Fibroblast of upper back skin (primary cell): ENCODE results near the gene ABCD1.
"Not testable (repeated sequence)": the region's sequence is repeated elsewhere in the genome, so short reads cannot be mapped to it uniquely, and the experiment has no call there.

ENCODE experiments used
- DNase-seq: peaks from one replicate; pipeline ENCODE4 v3.0.0-alpha.2; 2013

Gene ABCD1

GRCh38 chrX:153724252-153725038 is at the start of gene ABCD1, which contains the start of gene BCAP31:
Gene ABCD1 (plus strand): TSS chrX:153724856. CDS start chrX:153725267, 411 bp downstream.
Gene BCAP31 (minus strand): TSS chrX:153724387. CDS start chrX:153723244, 1,143 bp downstream.
- DNase-seq: peak; percentile 83

DNA sequence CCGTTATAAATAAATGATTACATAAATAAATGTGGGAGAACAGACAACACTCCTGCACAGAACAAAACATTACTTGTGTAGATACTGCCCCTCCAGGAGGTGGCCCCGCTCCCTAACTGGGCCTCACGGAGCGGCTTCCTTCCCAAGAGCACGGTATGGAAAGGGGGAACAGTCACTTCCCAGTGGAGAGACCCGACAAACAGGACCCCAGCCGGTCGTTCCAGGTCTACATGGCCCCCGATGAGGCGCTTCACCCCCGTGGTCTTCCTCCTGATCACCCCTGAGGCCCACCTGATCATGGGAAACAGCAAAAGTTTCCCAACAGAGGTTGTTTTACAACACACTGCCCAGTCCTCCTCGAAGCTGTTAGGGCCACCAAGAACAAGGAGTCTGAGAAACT is 43.5 kb upstream of the ABCD1 start:
- no peak for DNase-seq

GRCh38 chrX:153683486-153683885 is 41.2 kb upstream of the ABCD1 start:
- DNase-seq: not testable (repeated sequence)

DNA sequence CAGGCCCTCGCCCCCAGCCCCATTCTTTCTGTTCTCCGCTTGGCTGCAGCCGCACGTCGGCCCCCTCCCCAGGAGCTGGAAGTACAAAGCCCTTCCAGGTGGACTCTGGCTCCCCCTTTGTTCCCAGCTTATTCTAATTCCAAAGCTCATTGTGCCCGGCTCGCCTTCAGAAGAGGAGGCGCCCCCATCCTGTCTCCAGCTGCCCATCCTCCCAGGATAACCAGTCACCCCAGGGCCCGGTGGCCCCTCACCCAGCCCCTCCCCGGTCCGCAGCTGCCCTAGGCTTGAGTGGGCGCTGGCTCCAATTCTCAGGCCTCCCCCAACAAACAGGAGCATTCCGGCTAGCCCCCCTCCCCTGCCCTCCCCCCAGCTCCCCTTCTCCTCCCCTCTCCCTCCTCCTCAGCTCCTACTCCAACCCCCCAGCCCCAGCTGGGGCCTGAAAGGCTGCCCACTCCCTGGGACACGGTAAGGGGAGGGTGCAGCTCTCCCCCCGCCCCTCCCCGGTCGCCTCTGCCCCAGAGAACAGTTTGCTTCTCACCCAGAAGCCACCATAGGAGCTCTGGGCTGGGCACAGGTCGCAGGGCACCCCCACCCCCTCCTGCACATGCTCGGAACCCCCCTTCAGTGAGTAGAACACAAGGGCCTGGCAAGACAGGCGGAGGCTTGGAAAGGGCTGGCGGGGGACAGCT is 40.0 kb upstream of the ABCD1 start:
- DNase-seq: no peak

- DNase-seq: no peak
Measured at GRCh38 chrX:153685156-153685536, 39.5 kb upstream of the ABCD1 start.

GRCh38 chrX:153685751-153686696 is 38.6 kb upstream of the ABCD1 start:
- DNase-seq: no peak

GRCh38 chrX:153686711-153687110 is 37.9 kb upstream of the ABCD1 start:
- no peak for DNase-seq

- DNase-seq: peak; percentile 61
Measured at GRCh38 chrX:153687121-153688039, 37.3 kb upstream of the ABCD1 start, which contains the start of gene SLC6A8. Gene SLC6A8 (plus strand): TSS chrX:153687926. CDS start chrX:153688575, 649 bp downstream.

GRCh38 chrX:153688071-153688470 is 36.6 kb upstream of the ABCD1 start:
- no peak for DNase-seq

DNA sequence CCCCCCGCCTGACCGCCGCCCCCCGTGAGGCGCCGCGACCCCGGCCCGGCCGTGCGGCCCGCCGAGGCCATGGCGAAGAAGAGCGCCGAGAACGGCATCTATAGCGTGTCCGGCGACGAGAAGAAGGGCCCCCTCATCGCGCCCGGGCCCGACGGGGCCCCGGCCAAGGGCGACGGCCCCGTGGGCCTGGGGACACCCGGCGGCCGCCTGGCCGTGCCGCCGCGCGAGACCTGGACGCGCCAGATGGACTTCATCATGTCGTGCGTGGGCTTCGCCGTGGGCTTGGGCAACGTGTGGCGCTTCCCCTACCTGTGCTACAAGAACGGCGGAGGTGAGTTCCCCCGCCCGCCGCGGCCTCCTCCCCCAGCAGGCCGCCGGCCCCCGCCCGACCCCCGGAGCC is 36.1 kb upstream of the ABCD1 start:
- DNase-seq: no peak

- DNase-seq: no peak
Measured at GRCh38 chrX:153688911-153689590, 35.6 kb upstream of the ABCD1 start.

- no peak for DNase-seq
Measured at GRCh38 chrX:153689654-153690465, 34.8 kb upstream of the ABCD1 start.

DNA sequence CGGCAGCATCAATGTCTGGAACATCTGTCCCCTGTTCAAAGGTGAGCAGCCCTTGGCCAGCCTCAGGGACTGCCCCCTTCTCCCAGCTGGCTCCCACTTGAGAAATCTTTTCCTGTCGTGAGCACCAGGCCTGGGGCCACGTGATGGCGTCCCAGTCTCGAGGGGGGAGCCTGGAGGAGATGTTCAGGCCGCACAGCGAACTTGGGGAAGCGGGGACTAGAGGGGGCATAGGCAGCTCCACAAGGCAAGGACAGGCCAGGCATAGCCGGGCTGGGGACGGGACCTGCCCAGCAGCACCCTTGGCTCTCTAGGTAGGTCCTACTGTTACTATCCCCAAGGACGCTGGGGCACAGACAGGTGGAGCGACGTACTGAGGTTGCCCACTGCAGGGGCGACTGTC is 34.2 kb upstream of the ABCD1 start:
- no peak for DNase-seq

- not testable (repeated sequence) for DNase-seq
Measured at GRCh38 chrX:153691032-153691827, 33.4 kb upstream of the ABCD1 start.

DNA sequence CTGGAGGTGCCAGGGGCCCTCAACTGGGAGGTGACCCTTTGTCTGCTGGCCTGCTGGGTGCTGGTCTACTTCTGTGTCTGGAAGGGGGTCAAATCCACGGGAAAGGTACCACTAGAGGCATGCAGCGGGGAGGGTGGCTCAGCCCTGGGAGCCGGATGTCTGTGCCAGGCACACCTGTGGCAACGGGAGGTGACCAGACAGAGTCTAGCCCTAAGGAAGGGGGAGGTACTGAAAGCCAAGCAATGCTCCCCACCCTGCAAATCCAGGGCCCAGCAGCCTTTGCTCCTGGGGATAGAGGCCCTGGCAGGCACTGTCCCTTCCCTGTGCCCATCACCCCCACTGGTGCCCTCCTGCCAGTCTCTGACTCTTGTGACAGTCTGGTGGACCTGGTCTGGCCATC is 32.7 kb upstream of the ABCD1 start:
- no peak for DNase-seq

DNA sequence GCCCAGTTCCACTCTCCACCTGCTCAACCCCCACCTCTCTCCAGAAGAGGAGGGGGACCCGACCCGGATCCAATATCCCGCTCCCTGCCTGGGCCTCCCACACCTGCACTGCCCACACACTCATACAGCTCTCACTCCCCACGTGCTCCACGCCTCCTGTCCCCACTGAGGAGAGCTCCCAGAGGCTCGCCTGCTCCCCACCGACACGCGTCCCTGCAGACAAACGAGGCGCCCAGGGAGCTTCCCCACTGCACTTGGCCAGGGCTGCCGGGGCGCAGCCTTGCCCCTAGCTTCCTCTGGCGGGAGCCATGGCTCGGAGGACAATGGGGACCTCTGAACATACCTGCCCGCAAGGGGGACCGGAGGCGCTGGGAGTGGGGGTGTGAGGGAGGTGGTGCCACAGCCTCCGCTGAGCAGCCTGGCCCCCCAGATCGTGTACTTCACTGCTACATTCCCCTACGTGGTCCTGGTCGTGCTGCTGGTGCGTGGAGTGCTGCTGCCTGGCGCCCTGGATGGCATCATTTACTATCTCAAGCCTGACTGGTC is 32.0 kb upstream of the ABCD1 start:
- no peak for DNase-seq

DNA sequence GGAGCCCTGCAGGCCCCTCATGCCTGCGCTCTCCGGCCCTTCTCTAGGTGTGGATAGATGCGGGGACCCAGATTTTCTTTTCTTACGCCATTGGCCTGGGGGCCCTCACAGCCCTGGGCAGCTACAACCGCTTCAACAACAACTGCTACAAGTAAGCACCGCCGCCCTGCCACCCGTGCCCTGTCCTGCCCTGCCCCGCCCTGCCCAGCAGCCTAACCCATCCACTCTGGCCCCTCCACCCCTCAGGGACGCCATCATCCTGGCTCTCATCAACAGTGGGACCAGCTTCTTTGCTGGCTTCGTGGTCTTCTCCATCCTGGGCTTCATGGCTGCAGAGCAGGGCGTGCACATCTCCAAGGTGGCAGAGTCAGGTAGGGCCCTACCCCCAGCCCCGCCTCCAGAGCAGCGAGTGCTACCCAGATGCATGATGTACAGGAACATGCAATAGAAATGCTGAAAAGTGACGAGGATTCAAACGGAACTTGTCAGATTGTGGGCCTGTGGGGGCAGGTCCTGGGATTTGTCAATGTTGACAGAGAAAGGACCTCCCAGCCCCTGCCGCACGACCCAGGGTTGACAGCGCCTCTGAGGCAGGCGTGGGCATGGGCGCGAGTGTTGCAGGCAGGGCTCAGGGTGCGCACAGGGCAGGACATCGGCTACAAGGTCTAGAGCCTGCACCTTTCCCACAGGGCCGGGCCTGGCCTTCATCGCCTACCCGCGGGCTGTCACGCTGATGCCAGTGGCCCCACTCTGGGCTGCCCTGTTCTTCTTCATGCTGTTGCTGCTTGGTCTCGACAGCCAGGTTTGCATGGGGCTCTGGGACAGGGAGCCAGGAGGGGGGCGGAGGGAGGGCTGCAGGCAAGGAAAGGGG is 31.2 kb upstream of the ABCD1 start:
- no peak for DNase-seq

GRCh38 chrX:153694256-153694655 is 30.4 kb upstream of the ABCD1 start:
- not testable (repeated sequence) for DNase-seq
